Stomach (tissue), 9 donors: Measurements from ENCODE around the gene FBXO22. TPM values are rescaled to one million over a fixed set of nuclear protein-coding genes. Genes with fewer than 3 reads are reported as not detected.

Experiments used
- DNase-seq, 2 donors: peaks; one replicate each; pipeline versions ENCODE4 v3.0.0 to v3.0.0-alpha.2; 2013 to 2019
- H3K27ac ChIP-seq, 5 donors: fragments of 200-600 bp in 4 of 5; sonication (generic) in 4 of 5; one replicate each; pipeline ENCODE4 v1.5.1; 2013 to 2019; ENCODE audit warnings: mild to moderate bottlenecking in 1 of 5, moderate library complexity in 1 of 5
- H3K27me3 ChIP-seq, 3 donors: fragments of 200-600 bp; sonication (generic); one replicate each; pipeline ENCODE4 v1.5.1; 2017 to 2019; ENCODE audit warnings: mixed run types in 1 of 3
- H3K36me3 ChIP-seq, 4 donors: fragments of 200-600 bp; sonication (generic); 1 replicate in 3 of 4; 2 replicates in 1 of 4; pipeline ENCODE4 v1.5.1; 2016 to 2019
- H3K4me1 ChIP-seq, 4 donors: fragments of 200-600 bp; sonication (generic); one replicate each; pipeline ENCODE4 v1.5.1; 2016 to 2019
- H3K4me3 ChIP-seq, 4 donors: fragments of 200-600 bp; sonication (generic) in 3 of 4; one replicate each; pipeline ENCODE4 v1.5.1; 2016 to 2019; ENCODE audit warnings: mild to moderate bottlenecking in 1 of 4
- H3K9me3 ChIP-seq, 4 donors: fragments of 200-600 bp; sonication (generic); one replicate each; pipeline ENCODE4 v1.5.1; 2016 to 2019
- CTCF ChIP-seq, 7 experiments: fragments of 450-650 bp in 4 of 7; fragments of 200-600 bp in 3 of 7; sonication (generic) in 3 of 7; IDR thresholded peaks; one replicate each; pipeline ENCODE4 v1.5.1; 2016 to 2019; ENCODE audit warnings: antibody characterized with exemption in 7 of 7, control low read depth in 2 of 7, mild to moderate bottlenecking in 1 of 7
- EP300 ChIP-seq: sonication (generic); formaldehyde crosslinking; IDR thresholded peaks from one replicate; pipeline ENCODE4 v1.6.1; 2017; ENCODE audit warnings: antibody characterized with exemption
- POLR2A ChIP-seq, 4 donors: fragments of 450-650 bp; IDR thresholded peaks; one replicate each; pipeline ENCODE4 v1.6.1; 2016; ENCODE audit warnings: antibody characterized with exemption in 4 of 4, control low read depth in 2 of 4, mild to moderate bottlenecking in 1 of 4, moderate library complexity in 1 of 4
- POLR2AphosphoS5 ChIP-seq, 3 donors: sonication (generic); formaldehyde crosslinking; IDR thresholded peaks; one replicate each; pipeline ENCODE4 v1.6.1; 2016; ENCODE audit warnings: antibody characterized with exemption in 3 of 3
- WGBS, 5 donors: extraction: QIAGEN DNeasy Blood & Tissue Kit in 3 of 5; methylation state at CpG; one replicate each; pipeline versions ENCODE4 v1.1.5 to v1.1.7; 2013 to 2018; 5-methylcytosine and 5-hydroxymethylcytosine counted together
- intact Hi-C: fragments of 100-400 bp; cut with DNase I; formaldehyde crosslinking; loops from one replicate; pipeline ENCODE4 v1.15.1; 2023; ENCODE audit warnings: low total_unique reads
- polyA plus RNA-seq, 3 donors: library from polyadenylated mRNA; stranded (reverse); fragments of 200-250 nt; gene quantifications; one replicate each; pipeline ENCODE4 v1.2.3, GENCODE V29; 2013
- total RNA-seq, 5 donors: library from RNA; depleted of rRNA; stranded (reverse); fragments of >200 nt; gene quantifications; one replicate each; pipeline versions ENCODE4 v1.1.0 to v1.2.3, GENCODE V29; 2014 to 2016
- donor health status: healthy with polysubstance abuse.
- donor health status: Bipolar disorder and iron deficiency.
- donor health status: healthy.

FBXO22 gene
- total and polyA plus RNA-seq, 8 donors, result 8.2 to 100 (median 19.0) TPM

DNA sequence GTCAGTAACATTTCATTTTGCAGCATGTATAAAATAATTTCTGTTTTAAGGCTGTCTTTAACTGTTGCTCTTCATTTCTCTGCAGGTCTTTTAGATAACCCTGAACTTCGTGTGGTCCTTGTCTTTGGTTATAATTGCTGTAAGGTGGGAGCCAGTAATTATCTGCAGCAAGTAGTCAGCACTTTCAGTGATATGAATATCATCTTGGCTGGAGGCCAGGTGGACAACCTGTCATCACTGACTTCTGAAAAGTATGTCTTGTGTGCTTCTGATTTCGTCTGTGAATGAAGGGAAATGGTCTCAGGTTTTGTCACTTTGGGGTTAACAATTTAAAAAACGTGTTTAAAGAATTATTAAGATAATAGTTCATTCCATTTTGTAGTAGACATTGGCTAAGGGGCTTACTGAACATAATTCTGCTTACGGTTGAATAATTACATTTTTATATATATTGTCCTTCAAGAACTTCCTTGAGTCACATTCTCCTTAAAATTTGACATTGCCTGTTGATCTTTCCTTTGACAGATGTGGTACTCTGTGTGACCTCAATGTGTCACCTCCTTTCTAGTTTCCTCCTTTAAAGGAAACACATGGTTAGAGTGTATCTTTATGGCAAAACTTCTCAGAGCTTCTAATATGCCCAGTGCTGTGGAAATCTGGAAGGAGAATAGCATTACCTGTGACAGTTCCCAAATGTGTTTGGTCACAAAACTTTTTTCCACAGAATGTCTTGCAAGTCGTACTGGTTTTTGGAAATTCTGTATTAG, 26.3 kb downstream of the FBXO22 start:
- DNase-seq, result no peak
- Histone ChIP-seq H3K27ac (no peak overlapping the region), H3K9me3 (no peaks in the 10 kb centered on the region), H3K27me3 (no peaks in the 10 kb centered on the region), H3K4me1 (peaks cover 0 to 16% (median 5%) of the 10 kb centered on the region in 4 donors), H3K36me3 (peaks cover 18 to 60% (median 55%) of the 10 kb centered on the region in 4 donors), H3K4me3 (no peak overlapping the region)
- 63 to 69% (median 67%) methylated on average over 5 of the region's 5 CpGs for WGBS, 5 donors
- intact Hi-C loops, result no loop called here
- TF ChIP-seq CTCF (IDR thresholded peaks at IDR 0.05), result no peak
- no peak for TF ChIP-seq EP300
- TF ChIP-seq POLR2A (IDR thresholded peaks at IDR 0.05), result no peak
- TF ChIP-seq POLR2AphosphoS5 (IDR thresholded peaks at IDR 0.05), result no peak

DNA sequence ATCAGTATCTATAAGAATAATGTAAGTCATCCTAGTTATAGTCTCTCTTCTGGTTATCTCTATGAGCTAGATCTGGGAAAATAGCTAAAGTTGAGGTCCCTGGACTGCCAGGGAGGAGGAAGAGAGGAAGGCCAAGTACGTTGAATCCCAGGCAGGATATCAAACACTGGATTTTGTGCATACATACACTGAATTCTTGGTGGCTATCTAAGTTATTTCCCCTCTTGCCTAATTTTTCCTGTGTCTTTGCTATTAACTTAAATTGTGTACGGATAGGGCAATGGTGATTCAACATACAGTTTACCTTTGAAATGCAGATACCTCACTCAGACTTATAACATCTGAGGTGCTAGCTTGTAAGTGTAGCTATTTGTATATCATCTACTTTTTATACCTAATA, 27.2 kb downstream of the FBXO22 start:
- intact Hi-C loops, result no loop called here
- Histone ChIP-seq H3K4me3 (no peak overlapping the region), H3K36me3 (peaks cover 18 to 68% (median 62%) of the 10 kb centered on the region in 4 donors), H3K4me1 (peaks cover 0 to 11% (median 2%) of the 10 kb centered on the region in 4 donors), H3K9me3 (no peaks in the 10 kb centered on the region), H3K27me3 (no peaks in the 10 kb centered on the region), H3K27ac (no peak overlapping the region)
- no peak for DNase-seq
- WGBS, 5 donors, result 82 to 98% (median 87%) methylated on average over 2 of the region's 2 CpGs
- TF ChIP-seq POLR2A (IDR thresholded peaks at IDR 0.05) (no peak), EP300 (no peak), POLR2AphosphoS5 (IDR thresholded peaks at IDR 0.05) (no peak), CTCF (IDR thresholded peaks at IDR 0.05) (no peak)

- H3K9me3 ChIP-seq, result no peaks in the 10 kb centered on the region
- H3K36me3 ChIP-seq, result peaks cover 0 to 10% (median 4%) of the 10 kb centered on the region in 4 donors
- TF ChIP-seq POLR2A (IDR thresholded peaks at IDR 0.05), result no peak
- no peak for TF ChIP-seq POLR2AphosphoS5 (IDR thresholded peaks at IDR 0.05)
- no peak for TF ChIP-seq CTCF (IDR thresholded peaks at IDR 0.05)
- TF ChIP-seq EP300, result no peak
- intact Hi-C loops, result no loop called here
- H3K4me1 ChIP-seq, result no peaks in the 10 kb centered on the region
- no peaks in the 10 kb centered on the region for H3K27me3 ChIP-seq
- DNase-seq, result no peak
- H3K27ac ChIP-seq, result no peak overlapping the region
- WGBS, 5 donors, result 66 to 80% (median 76%) methylated on average over 3 of the region's 3 CpGs
- H3K4me3 ChIP-seq, result no peak overlapping the region
These were observed 38.8 kb downstream of the FBXO22 start for GRCh38 chr15:75942464-75942863.

DNA sequence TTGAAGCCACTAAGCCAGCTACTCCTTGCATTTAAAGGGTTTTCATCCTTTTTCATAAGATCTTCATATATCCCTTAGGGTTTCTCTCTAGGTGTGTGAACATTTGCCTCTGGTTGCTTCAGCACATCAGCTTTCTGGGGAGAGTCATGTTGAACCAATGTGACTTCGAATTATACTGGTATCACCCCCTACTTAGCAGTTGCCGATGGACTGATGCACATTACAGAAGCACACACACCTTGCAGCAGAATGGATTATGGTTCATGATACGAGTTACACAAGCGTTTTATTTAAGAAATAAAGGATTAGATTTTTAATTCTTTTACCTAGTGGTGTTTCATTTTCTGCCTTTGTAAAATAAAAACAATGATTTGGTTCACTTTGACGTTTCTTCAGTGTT, 39.6 kb downstream of the FBXO22 start:
- intact Hi-C loops, result no loop called here
- TF ChIP-seq CTCF (IDR thresholded peaks at IDR 0.05), result no peak
- no peaks in the 10 kb centered on the region for H3K9me3 ChIP-seq
- 74 to 82% (median 76%) methylated on average over 5 of the region's 5 CpGs for WGBS, 5 donors
- peaks cover 0 to 6% (median under 1%) of the 10 kb centered on the region in 4 donors for H3K36me3 ChIP-seq
- H3K4me3 ChIP-seq, result no peak overlapping the region
- no peaks in the 10 kb centered on the region for H3K27me3 ChIP-seq
- no peak overlapping the region for H3K27ac ChIP-seq
- no peaks in the 10 kb centered on the region for H3K4me1 ChIP-seq
- no peak for DNase-seq
